NCI-H146 treated with DMSO at 0.1 percent for 48 hours (cell line): ENCODE measurements around the gene LHFPL2.
A peak's percentile ranks its signal among the peaks of the same experiment; 100 is the strongest.

Experiments
- DNase-seq: peaks from one replicate; lab custom pipeline; 2025; ENCODE audit not compliant: unreplicated experiment; lab: John Stamatoyannopoulos, UW

LHFPL2 gene

DNA sequence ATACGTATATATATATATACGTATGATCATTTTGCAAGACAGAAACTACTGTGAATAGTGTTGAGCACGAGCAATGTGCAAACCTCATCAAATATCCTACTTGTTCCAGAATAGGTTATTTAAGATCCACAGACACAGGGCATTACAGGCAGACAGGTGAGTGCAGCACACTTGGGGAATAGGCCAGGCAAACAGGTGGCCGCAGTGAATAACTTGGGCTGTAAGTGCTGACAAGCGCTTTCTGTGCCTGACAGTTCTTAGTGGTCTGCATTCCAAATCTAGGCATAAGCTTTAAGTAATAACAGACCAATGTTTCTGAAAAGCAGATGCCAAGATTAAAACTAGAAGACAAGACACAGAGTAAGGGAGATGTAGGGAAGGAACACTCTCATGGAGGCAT lies 77.9 kb downstream of the LHFPL2 start:
- DNase-seq = no peak

DNA sequence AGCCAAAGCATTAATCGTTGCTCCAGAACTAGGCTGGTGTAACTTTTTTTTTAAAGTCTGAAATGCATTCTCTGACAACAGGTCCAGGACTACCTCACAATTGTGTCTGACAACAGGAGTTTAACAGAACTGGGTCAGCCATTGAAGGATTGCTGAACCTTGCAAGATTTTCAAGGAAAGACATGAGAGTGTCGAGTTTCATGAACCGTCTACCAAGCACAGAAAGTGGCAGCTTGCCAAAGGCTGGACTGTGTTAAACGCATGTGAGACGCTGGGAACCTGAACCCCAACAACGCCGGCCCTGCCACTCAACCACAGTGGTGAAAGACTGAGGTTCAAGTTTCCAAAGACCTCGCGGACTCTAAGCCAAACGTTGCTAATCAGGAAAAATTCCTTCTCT lies 79.1 kb downstream of the LHFPL2 start:
- no peak for DNase-seq

DNA sequence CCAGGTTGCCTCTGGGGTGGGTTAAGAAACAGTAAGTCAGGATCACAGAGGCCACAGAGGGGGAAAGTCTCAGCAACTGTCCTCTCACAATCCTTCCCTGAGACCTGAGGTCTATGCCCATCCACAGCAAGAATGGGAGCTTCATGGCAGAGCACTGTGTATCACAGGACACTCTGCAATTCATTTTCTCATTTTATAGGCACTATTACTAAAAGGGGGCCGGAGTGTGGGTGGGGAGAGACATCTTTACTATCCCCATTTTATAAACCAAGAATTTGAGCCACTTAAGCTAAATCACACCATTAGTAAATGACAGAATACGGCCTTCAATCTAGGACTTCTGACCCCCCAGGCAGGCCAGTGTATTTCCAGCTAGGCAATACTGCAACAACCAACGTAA lies 79.9 kb downstream of the LHFPL2 start:
- no peak for DNase-seq

DNA sequence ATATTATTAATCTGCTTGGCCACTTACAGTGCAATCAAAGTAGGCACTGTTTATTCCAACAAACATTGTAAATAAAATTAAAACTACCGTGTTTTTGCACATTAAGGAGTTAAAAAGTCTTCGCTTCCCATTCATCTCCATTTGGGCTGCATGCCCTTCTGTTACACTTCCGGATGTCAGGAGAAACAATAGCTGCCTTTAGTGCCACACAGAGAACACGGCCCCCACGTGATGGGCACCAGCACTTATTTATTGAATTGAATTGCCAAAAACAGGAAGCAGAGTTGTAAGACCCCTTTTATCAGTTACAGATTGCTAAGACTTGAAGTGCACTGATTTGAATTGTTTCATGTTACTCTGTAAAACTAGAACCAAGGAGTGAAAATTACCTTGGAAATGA lies 80.4 kb downstream of the LHFPL2 start:
- no peak for DNase-seq

DNA sequence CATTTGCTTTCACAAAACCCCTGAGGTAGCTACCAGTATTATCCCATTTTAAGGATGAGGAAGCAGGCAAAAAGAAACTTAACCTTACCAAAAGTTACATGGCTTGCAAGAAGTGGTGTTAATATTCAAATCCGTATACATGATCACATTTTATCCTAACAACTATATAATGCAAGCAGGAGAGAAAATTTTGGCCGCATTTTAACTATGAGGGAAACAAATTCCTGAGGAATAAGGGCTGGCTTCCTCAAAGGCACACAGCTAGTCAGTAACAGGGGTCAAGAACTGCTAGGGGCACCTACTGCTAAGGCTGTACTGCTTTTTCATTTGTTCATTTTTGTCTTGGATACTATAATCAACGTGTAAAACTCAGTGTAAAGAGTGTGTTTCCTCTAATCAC lies 81.0 kb downstream of the LHFPL2 start:
- no peak for DNase-seq

DNA sequence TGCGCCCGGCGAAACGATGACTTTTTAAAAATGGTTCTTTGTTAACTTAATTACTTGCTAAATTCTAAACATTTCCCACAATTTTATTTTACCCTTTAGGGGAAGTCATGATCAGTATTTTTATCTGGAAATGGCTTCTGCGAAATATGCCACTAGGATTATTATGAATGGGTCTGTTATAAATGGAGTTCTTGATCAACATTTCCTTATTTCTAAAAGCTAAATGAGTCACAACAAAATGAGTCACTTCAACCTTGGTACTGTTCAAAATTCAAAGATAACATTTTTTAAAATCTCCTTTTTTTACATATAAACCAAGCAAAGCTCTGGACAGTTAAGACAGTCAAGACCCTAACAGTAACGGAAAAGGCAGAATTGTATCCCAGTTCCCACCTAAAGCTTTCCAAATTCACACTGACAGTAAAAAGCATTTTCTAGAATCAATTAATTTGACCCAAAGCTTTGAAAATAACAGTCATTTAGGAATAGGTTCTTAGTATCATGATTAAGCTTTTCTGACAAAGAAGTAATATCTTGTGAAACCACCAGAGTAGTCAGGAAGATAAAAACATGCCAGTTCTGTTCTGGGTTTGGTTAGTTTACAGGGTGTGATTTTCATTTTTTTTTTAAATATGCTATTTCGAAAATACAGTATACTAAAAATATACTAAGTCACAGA lies 81.7 kb downstream of the LHFPL2 start:
- DNase-seq = no peak

DNA sequence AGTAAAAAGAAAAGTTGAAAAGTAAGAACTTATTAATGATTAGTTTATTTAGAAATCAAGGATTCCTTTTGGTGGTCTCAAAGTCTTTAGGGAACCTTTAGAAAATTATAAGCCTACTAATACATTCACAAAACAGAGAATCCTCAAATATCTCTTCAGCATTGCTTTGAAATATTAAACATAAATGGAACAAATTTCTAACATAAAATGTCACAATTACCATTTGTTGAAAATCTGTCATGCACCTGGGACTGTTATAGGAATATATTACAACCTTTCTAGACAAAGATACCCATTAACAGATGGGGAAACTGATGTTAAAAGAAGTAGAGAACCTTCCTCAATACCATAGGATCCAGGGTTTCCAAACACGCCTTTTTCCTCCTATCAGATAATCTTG lies 83.2 kb downstream of the LHFPL2 start:
- no peak for DNase-seq

DNA sequence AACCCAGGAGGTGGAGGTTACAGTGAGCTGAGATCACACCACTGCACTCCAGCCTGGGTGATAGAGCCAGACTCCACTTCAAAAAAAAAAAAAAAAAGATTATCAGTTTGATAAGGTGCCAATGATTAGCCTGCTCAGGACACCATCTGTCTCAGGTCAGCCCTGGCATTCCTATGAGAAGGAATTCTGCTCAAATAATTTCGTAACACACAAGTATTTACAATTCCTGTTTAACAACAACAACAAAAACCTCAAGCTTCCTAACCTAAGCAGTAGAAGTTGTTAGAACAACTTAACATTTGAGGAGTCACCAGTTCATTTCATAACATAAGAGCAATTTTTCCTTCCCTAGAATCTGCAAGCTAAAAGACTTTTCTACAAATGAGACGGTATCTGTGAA lies 85.0 kb downstream of the LHFPL2 start:
- no peak for DNase-seq

DNA sequence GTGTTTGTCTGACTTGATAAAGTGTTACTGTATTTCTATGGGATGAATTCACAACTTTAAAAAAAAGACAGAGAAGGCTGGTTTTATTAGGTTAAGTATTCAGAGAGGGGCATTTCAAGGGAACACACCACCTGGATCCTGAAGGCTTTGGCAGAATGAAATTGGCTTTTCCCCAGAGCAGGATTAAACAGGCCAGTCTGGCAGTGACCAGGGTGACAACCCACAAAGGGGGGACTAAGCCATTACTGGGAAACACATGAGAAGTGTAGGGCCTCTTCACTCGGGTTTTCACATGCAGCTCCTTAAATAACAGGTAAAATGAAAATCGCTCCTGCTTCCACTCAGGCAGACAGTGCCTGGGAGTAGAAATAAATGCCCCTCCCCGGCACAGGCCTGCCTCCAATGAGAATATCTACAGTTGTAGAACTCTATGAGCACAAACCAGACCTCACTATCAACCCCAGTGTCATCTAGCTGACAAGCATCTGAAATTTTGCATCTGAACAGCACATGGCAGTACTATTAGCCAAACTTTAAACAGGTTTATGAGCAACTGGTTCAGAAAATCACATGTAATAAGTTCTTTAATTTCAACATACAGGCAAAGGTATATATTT lies 85.8 kb downstream of the LHFPL2 start:
- no peak for DNase-seq

DNA sequence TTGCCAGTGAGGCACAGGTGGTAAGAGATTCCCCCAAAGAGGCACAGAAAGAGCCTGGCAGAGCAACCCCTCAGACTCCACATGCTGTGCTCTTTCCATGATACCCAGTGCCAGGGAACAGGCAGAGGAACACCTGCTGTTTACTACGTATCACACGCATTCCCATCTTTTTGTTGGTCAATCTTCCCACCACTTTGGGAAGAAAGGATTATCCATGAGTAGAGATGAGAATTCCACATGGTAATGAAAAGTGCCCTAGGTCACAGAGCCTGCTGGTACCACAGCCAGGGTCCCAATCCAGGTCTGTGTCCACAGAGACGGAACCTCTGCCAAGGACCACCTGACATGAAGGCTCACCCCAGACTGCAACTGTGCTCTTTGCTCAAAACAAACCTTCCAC lies 86.6 kb downstream of the LHFPL2 start:
- no peak for DNase-seq

DNA sequence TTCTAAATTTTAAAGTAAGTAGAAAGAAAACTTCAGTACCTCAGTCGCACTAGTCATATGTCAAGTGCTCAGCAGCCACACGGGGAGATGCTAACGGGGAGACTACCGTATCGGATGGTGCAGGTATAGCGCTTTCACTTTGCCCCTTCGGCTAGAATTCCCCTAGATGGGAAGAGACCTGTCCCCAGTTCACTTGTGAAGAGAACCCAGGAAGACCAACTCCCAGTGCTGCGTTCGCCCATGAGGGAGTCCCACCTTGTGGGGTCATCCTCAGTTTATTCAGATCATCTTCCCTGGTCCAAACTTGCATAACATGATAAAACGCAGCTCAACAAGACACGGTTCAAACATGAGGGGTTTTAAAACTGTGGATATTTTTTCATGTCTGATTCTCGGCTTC lies 87.3 kb downstream of the LHFPL2 start:
- no peak for DNase-seq

DNA sequence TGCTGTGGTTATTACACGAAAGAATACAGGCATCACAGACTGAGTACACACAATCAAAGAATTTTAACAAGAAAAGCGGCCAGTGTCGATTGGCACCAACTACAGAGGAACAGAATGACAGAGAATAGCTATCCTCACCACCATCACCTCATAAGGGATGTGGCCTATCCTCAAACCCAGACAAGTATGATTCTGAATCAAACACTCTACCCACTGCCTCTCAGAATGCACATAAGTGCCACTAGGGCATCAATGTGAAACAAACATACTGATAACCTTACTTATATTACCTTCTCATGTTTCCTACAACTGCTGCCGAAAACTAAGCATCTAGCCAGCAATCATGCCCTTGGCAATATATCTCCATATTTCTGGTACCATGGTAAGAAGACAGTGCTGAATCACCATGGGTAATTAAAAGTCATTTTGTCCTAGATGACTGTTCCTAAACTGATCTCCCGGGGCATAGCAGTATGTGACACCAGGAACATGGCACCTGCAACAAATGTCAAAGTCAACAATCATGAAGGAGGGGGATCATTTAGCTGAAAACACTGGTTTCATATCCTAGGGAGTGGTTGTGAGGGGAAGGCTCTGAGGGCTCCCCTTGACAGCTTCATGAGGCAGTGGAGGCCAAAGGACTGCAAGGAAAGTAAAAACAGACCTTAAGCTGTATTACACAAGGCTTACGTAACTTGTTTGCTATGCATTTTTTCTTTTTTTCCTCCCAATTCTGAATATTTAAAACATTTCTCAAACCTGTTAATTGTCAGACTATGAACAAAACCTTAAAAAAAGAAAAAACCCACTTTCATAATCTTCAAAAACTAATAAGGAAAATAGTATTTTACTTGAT lies 88.3 kb downstream of the LHFPL2 start:
- DNase-seq = peak; percentile 4

DNA sequence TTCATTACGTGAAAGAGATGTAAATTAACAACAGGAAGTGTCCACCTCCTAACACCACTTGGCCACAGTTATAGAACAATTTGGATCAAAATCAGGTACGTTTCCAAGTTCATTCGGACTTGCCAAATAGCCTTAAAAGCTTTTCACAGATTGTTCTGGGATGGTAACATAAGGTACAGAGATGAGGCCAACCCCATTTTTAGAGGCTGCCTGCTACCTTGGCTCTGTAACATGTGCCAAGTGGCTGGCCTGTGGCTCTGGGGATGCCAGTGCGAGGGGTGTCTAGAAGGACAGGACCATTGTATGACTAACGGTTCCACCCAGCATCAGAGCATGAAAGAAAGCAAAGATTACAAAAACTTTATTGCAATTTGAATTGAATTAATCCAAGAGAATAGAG lies 91.0 kb downstream of the LHFPL2 start:
- DNase-seq = no peak

DNA sequence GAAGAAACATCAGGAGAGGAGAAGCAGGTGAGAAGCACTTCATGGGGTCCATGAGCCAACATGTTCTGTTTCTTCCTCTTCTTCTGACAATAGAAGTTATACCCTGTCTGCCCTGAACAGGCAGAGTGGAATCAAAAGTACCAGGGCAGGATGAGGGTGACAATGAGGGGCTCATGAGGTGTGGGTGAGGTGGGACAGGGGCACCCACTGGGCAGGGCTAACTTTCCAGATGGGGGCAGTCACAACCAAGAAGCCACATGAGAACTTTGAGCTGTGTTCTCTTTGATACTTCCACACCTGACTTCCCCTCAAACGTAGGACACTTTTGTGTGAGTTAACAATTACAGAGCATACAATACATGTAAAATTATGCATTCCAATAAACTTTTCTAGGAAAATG lies 92.7 kb downstream of the LHFPL2 start:
- DNase-seq = no peak

DNA sequence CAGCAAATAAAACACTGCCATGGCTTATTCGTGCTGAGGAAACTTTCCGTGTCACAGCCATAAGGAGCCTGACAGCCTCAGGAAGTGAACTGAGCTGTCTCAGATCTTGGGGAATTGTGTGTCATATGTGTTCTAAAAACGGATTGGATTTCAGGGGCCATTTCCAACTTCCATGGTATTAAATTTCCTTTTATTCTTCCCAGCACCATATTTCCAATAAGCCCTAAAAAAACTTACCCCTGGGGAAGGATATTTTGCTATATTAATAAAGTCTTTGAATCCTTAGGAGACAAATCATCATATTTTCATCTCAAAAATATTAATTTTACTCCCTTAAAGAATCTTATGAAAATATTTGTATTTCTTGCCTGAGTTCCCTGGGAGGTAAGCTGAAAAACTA lies 93.9 kb downstream of the LHFPL2 start:
- DNase-seq = no peak

DNA sequence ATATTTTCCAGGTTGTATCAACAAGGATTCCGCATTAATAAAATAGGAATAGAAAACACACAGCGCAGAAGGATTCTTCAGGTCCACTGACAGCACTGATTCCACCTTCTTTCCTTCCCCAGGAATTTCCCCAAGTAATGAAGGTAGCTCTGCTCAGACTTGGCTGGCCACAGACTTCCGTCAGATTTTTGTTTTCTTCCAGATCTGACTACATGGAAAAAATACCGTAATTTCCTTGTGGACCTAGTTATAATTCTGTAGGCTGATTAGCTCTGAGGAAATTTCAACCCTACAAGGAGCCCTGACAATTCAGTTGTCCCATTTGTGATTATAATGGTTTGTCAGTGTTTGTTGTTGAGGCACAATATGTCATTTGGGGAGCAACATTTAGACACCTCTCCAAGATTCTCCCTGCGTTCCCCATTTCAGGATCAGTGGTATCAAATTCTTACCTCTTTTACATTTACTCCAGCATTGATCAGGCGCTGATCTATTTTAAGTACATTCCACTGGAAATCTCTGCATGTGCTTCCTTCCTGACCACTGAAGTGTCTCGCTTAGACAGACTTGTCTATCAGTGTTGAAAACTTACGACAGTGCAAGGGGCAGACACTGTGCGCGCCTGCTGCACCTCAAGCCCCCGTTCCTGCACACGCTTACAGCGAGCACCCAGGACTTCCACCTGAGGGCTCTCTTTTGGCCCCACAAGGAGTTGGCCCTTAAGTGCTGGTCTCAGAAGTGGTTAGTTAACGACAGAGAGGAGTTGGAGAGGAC lies 94.8 kb downstream of the LHFPL2 start:
- no peak for DNase-seq

DNA sequence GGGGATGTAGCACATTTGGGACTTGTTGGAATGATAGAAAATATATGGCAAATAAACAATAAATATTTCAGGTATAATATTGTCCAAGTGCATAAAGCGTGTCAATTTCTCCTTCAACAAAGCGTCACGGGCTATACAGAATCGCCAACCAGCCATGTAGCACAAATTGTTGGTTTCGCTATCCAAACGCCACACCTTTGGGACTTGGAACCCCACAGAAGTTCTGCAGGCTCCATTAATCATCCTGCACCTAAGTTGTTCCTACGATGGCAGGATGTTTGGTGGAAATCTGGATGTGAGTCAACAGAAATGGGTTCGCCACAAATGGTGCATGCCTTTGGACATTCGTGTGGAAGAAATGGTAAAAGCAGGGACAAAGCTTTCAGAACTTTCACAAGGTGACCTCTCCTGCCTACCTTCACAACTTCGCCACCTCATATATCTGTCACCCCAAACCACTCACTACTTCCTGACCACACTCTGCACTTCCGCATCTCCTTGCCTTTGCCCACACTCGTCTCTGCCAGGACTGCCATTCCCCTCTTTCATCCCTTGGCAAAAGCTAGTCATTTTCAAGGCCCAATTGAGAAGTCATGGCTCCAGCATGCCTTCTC lies 95.7 kb downstream of the LHFPL2 start:
- DNase-seq = no peak

DNA sequence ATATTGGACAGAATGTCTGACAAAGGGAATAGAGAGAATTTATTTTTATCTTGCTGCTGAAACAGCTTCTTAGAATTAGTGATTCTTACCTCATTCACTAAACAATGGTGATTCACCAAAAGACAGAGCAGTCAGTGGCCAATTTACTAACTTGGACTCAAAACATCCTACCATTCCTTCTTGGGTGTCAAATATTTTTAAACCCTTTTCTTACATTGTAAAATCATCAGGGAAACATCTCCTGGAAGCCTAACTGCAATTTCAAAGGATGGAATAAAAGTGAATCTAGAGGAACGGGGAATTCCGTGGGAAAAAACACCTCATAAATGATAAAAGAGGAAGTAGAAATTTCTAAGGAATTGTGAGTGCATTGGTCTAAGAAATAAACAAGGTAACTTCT lies 97.7 kb downstream of the LHFPL2 start:
- no peak for DNase-seq

DNA sequence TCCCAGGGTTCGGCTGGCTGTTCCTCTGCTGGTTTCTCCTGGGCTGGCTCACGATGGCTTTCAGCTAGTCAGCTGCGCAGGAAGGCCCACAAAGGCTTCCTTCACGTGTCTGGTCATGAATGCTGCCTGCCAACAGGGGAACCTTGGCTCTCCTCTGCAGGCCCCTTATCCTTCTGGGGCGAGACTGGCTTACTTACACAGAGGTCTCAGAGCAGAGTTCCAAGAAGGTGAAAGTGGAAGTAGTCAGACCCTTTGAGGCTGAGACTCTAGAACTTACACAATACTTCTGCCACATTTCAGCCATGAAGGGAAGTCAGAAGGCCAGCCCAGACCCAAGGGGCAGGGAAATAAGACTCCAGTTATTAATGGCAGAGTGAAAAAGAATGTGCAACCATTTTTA lies 99.5 kb downstream of the LHFPL2 start:
- no peak for DNase-seq

DNA sequence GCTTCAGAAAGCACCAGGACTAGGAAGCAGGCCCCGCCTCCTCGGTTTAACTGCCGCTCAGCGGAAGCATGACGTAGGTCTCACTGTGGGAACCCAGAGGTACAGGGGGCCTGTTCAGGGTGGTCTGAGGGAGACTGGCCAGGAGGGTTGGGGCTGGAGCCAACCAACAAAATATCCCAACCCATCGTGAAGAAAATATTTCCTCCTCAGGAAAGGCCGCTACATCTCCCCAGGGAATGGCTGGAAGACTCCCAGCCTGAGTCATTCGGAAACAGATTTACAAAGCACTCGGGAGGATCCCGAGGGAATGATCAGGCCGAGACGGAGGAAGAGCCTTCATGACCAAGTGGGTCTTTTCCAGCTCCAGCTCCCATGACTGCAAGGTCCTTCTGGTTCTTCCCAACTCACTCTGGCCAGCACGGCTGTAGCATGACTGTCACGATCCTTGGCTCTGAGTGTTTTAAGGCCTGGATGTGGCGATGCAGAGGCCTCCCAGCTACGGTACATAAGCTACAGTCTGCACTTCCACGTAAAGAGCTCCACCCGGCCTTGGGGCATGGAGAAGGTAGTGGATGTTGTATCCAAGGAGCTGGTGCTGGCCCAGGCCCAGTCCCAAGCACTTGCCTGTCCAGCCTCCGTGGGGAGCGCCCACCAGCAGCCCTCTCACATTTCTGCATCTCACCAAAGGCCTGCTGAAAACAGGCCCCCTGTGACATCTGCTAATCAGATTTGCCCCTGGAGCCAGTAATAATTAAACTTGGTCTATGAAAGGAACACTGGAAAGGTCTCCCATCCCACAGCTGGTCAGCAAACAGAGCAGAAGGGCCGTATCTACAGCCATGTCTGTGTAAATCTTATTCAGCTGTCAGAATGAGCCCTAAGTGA lies 100.6 kb downstream of the LHFPL2 start:
- no peak for DNase-seq
